Measurements from ENCODE around the gene PROK1.

Gene PROK1

GRCh38 chr1:110488867-110489266 is 37.9 kb downstream of the PROK1 start:
- no peak for DNase-seq (ENCODE audit: low read depth)

GRCh38 chr1:110489406-110489805 is 38.5 kb downstream of the PROK1 start:
- no peak for DNase-seq (ENCODE audit: low read depth)

GRCh38 chr1:110489973-110490542 is 39.1 kb downstream of the PROK1 start:
- no peak for DNase-seq (ENCODE audit: low read depth)

GRCh38 chr1:110490791-110491451 is 40.0 kb downstream of the PROK1 start:
- no peak for DNase-seq (ENCODE audit: low read depth)

- no peak for DNase-seq (ENCODE audit: low read depth)
Observed at GRCh38 chr1:110492573-110492972, 41.6 kb downstream of the PROK1 start.

GRCh38 chr1:110493059-110493699 is 42.2 kb downstream of the PROK1 start:
- DNase-seq (ENCODE audit: low read depth) = no peak

GRCh38 chr1:110494036-110494435 is 43.1 kb downstream of the PROK1 start:
- DNase-seq (ENCODE audit: low read depth) = no peak

- DNase-seq (ENCODE audit: low read depth) = no peak
Observed at GRCh38 chr1:110494522-110495406, 43.8 kb downstream of the PROK1 start.

GRCh38 chr1:110495926-110496600 is 45.1 kb downstream of the PROK1 start:
- peak; percentile 80 for DNase-seq (ENCODE audit: low read depth)

- DNase-seq (ENCODE audit: low read depth) = no peak
Observed at GRCh38 chr1:110498270-110498669, 47.3 kb downstream of the PROK1 start.

GRCh38 chr1:110501488-110502132 is 50.7 kb downstream of the PROK1 start:
- DNase-seq (ENCODE audit: low read depth) = no peak

- DNase-seq (ENCODE audit: low read depth) = no peak
Observed at GRCh38 chr1:110502402-110503151, 51.6 kb downstream of the PROK1 start.

- DNase-seq (ENCODE audit: low read depth) = no peak
Observed at GRCh38 chr1:110503471-110503870, 52.5 kb downstream of the PROK1 start.

GRCh38 chr1:110504226-110504625 is 53.3 kb downstream of the PROK1 start:
- DNase-seq (ENCODE audit: low read depth) = no peak

GRCh38 chr1:110505596-110505995 is 54.6 kb downstream of the PROK1 start:
- DNase-seq (ENCODE audit: low read depth) = no peak

- DNase-seq (ENCODE audit: low read depth) = no peak
Observed at GRCh38 chr1:110506541-110506940, 55.6 kb downstream of the PROK1 start.

All from ELR (cell line).